ENCODE measurements around the gene GATA5.

DNA sequence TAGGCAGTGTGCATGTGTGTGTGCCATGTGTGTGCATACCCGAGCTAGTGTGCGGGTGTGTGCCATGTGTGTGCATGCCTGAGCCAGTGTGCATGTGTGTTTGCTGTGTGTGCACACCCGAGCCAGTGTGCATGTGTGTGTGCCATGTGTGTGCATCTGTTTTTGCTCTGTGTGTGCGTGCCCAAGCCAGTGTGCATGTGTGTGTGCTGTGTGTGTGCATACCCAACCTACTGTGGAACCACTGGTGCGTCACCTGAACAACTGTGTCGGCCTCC lies 54.1 kb downstream of the GATA5 start:
- no peak for TF ChIP-seq GATA3 (IDR thresholded peaks at IDR 0.05; ENCODE audit: low read depth, low read length)
- no peak for TF ChIP-seq GATA2 (IDR thresholded peaks at IDR 0.05; ENCODE audit: low read depth, low read length)

All from SH-SY5Y (cell line).